ENCODE measurements around the gene ARMH3. TPM values are rescaled to one million over a fixed set of nuclear protein-coding genes. Genes with fewer than 3 reads are reported as not detected.
A peak's percentile ranks its signal among the peaks of the same experiment; 100 is the strongest.

Gene ARMH3
- total RNA-seq, 2 donors from 2014 or later = 5.6 to 8.3 TPM

- peak overlapping the region in 1 of 4 donors; percentile 40 for H3K27ac ChIP-seq
- 78 to 85% methylated on average over 6 of the region's 6 CpGs for WGBS, 2 donors
- H3K4me3 ChIP-seq = no peak overlapping the region
- no peak for DNase-seq
- H3K4me1 ChIP-seq = no peaks in the 10 kb centered on the region
- TF ChIP-seq POLR2A (IDR thresholded peaks at IDR 0.05) (no peak), CTCF (IDR thresholded peaks at IDR 0.05) (no peak)
- no peak for ATAC-seq
- no peaks in the 10 kb centered on the region for H3K27me3 ChIP-seq
- intact Hi-C loops (cut with DNase I) = no loop called here
- peaks cover 0 to 7% of the 10 kb centered on the region in 2 donors for H3K36me3 ChIP-seq (replicated peaks in 1 of 2; ENCODE audit: insufficient read depth in 1 of 2, low read depth in 2 of 2)
- no peaks in the 10 kb centered on the region for H3K9me3 ChIP-seq
Measured at GRCh38 chr10:101974091-101974971, 81.6 kb downstream of the ARMH3 start.

GRCh38 chr10:101972761-101973160 is 83.2 kb downstream of the ARMH3 start:
- DNase-seq (no peak), ATAC-seq (no peak)
- TF ChIP-seq POLR2A (IDR thresholded peaks at IDR 0.05) = no peak
- TF ChIP-seq CTCF (IDR thresholded peaks at IDR 0.05) = no peak
- intact Hi-C loops (cut with DNase I) = no loop called here
- H3K27ac ChIP-seq = no peak overlapping the region
- H3K27me3 ChIP-seq = no peaks in the 10 kb centered on the region
- 75 to 90% methylated on average over 9 of the region's 9 CpGs for WGBS, 2 donors
- no peaks in the 10 kb centered on the region for H3K4me1 ChIP-seq
- H3K9me3 ChIP-seq = no peaks in the 10 kb centered on the region
- peaks cover 0 to 7% of the 10 kb centered on the region in 2 donors for H3K36me3 ChIP-seq (replicated peaks in 1 of 2; ENCODE audit: insufficient read depth in 1 of 2, low read depth in 2 of 2)
- H3K4me3 ChIP-seq = no peak overlapping the region

GRCh38 chr10:101969412-101969922 is 86.5 kb downstream of the ARMH3 start:
- Histone ChIP-seq H3K4me1 (peaks cover 8% of the 10 kb centered on the region), H3K9me3 (no peaks in the 10 kb centered on the region), H3K4me3 (no peak overlapping the region), H3K36me3 (replicated peaks in 1 of 2; ENCODE audit: insufficient read depth in 1 of 2, low read depth in 2 of 2) (peaks cover 0 to 7% of the 10 kb centered on the region in 2 donors), H3K27ac (no peak overlapping the region), H3K27me3 (no peaks in the 10 kb centered on the region)
- ATAC-seq = no peak
- DNase-seq = no peak
- intact Hi-C loops (cut with DNase I) = no loop called here
- TF ChIP-seq CTCF (IDR thresholded peaks at IDR 0.05) (no peak), POLR2A (IDR thresholded peaks at IDR 0.05) (no peak)
- 61 to 63% methylated on average over 4 of the region's 4 CpGs for whole genome bisulfite sequencing, 2 donors

DNA sequence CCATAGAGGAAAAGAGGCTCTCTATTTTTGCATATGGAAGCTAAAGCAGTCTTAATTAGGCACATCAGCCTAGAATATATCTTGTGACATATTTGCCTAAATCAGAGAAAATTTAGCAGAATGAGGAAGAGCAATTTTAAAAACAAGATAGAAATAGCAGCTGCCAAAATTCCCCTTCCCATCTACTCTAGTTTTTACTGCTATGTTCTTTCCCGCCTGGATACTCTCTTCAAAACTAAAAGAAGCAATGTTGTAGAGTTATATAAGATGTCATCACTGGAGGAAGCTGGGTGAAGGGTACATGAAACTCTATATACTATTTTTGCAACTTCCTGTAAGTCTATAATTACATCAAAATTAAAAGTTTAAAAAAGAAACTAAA is 87.0 kb downstream of the ARMH3 start:
- H3K27ac ChIP-seq = no peak overlapping the region
- H3K4me3 ChIP-seq = no peak overlapping the region
- H3K27me3 ChIP-seq = no peaks in the 10 kb centered on the region
- peaks cover 0 to 7% of the 10 kb centered on the region in 2 donors for H3K36me3 ChIP-seq (replicated peaks in 1 of 2; ENCODE audit: insufficient read depth in 1 of 2, low read depth in 2 of 2)
- no peak for TF ChIP-seq CTCF (IDR thresholded peaks at IDR 0.05)
- no peak for TF ChIP-seq POLR2A (IDR thresholded peaks at IDR 0.05)
- H3K4me1 ChIP-seq = peaks cover 8% of the 10 kb centered on the region
- ATAC-seq = no peak
- no peaks in the 10 kb centered on the region for H3K9me3 ChIP-seq
- 74 to 89% methylated on average over 1 of the region's 1 CpG for WGBS, 2 donors
- DNase-seq = no peak
- intact Hi-C loops (cut with DNase I) = no loop called here

Measured in body of pancreas (tissue), 4 donors.